ENCODE data around the gene SCYGR4. TPM values are rescaled to one million over a fixed set of nuclear protein-coding genes. Genes with fewer than 3 reads are reported as not detected.

The SCYGR4 gene, protein sequence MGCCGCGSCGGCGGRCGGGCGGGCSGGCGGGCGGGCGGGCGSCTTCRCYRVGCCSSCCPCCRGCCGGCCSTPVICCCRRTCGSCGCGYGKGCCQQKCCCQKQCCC
- total RNA-seq: not detected
- polyA plus RNA-seq (ENCODE audit: insufficient read depth in 1 of 8, insufficient read length in 8 of 8, low replicate concordance in 1 of 8): not detected
- long read RNA-seq, donor 1: 0 reads
- long read RNA-seq, donor 2: 0 reads
- long read RNA-seq, donor 3: 0 reads
- long read RNA-seq, donor 4: 0 reads
- long read RNA-seq, donor 5: 0 reads
- long read RNA-seq, donor 6: 0 reads
- long read RNA-seq, donor 7, partial matches to known transcripts: 0 of 1 reads
- long read RNA-seq, donor 7, other reads (novel, unspliced or antisense): 0 of 1 reads
- long read RNA-seq, donor 8: 0 reads
- long read RNA-seq, donor 9: 0 reads
- long read RNA-seq, donor 10: 0 reads
- long read RNA-seq, donor 11: 0 reads

DNA sequence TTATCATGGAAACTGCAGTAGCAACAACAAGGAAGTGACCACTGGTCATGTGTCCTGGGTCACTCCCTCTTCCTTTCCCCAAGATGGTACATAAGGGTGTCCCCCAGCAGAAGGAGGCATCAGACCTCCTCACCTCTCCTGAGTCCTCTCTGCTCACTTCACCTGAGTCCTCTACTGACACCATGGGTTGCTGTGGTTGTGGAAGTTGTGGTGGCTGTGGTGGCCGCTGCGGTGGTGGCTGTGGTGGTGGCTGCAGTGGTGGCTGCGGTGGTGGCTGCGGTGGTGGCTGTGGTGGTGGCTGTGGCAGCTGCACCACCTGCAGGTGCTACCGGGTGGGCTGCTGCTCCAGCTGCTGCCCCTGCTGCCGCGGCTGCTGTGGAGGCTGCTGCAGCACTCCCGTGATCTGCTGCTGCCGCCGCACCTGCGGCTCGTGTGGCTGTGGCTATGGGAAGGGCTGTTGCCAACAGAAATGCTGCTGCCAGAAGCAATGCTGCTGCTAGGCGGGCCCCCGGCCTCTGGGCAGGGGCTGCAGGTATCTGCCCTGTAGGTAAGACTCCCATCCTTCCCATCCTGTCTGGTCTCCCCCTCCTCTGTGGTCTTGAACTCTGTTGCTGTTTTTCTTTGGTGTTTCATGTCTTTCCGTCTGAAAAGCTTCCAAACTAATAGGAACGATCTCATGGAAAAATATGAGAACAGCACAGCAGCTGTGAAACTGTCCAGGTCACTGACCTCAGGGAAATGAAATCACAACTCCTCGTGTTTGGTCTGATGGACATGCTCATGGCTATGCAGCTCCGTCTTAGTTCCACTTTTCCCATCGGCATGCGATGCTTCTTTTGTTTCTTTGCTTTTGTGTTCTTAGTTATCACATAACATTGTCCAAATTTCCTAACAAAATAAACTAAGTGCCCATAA, at the start of gene SCYGR4:
SCYGR4 (plus strand) TSS at position 183 of the 915 bp plus-strand sequence; CDS start at position 183, 0 bp downstream.
- no peak within 1 kb of the TSS for H3K27ac ChIP-seq (ENCODE audit: low read length)
- H3K36me3 ChIP-seq (ENCODE audit: control insufficient read depth, insufficient read depth, low read length): no peaks in the 10 kb centered on the region
- H3K27me3 ChIP-seq (ENCODE audit: control insufficient read depth, insufficient read depth, low read length): no peaks in the 10 kb centered on the region
- H3K4me1 ChIP-seq (ENCODE audit: control insufficient read depth, insufficient read depth, low read length): no peaks in the 10 kb centered on the region
- no peak within 1 kb of the TSS for H3K4me3 ChIP-seq (ENCODE audit: low read length)
- 58% methylated on average over 8 of the region's 20 CpGs for WGBS (ENCODE audit: insufficient coverage)
- no peaks in the 10 kb centered on the region for H3K9me3 ChIP-seq (replicated peaks; ENCODE audit: control insufficient read depth, low read depth, low read length)
- DNase-seq: peak; percentile 50

DNA sequence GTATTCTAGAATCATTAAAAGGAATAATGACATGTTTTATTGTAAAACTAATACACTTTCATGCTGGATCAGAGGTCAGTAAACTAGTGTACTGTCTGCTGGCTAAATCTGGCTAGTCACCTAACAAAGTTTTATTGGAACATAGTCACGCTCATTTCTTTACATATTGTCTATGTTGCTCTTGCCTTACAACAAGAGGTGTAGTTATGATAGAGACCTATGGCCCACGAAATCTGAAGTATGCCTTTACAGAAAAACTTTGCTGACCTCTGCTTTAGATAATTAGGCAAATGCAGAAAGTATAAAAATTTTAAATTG, 48.5 kb upstream of the SCYGR4 start:
- Histone ChIP-seq H3K4me1 (ENCODE audit: control insufficient read depth, insufficient read depth, low read length) (no peaks in the 10 kb centered on the region), H3K27me3 (ENCODE audit: control insufficient read depth, insufficient read depth, low read length) (no peaks in the 10 kb centered on the region), H3K4me3 (ENCODE audit: low read length) (no peak overlapping the region), H3K36me3 (ENCODE audit: control insufficient read depth, insufficient read depth, low read length) (no peaks in the 10 kb centered on the region), H3K27ac (ENCODE audit: low read length) (no peak overlapping the region), H3K9me3 (replicated peaks; ENCODE audit: control insufficient read depth, low read depth, low read length) (no peaks in the 10 kb centered on the region)
- DNase-seq: no peak
- WGBS (ENCODE audit: insufficient coverage): no CpG with 5 or more reads among the region's 2 CpGs

DNA sequence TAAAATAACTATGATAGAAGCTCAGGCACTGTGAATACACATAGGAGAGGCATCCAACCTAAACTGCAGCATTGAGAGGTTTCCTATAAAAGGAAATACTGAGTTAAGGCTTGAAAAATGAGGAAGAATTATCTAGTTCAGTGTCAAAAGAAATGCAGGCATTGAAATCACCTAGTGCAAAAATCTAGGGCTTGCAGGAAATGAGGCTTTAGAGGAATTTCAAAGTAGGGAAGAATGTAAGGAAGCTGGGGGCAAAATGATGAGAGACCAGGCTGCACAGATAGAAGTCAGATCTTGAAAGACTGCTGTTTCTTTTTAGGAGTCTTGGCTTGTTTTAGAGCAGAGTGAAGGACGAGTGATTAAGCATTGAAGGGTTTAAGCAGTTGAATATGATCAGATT, 46.7 kb upstream of the SCYGR4 start:
- no peak for DNase-seq
- Histone ChIP-seq H3K4me1 (ENCODE audit: control insufficient read depth, insufficient read depth, low read length) (no peaks in the 10 kb centered on the region), H3K27me3 (ENCODE audit: control insufficient read depth, insufficient read depth, low read length) (no peaks in the 10 kb centered on the region), H3K36me3 (ENCODE audit: control insufficient read depth, insufficient read depth, low read length) (no peaks in the 10 kb centered on the region), H3K4me3 (ENCODE audit: low read length) (no peak overlapping the region), H3K9me3 (replicated peaks; ENCODE audit: control insufficient read depth, low read depth, low read length) (no peaks in the 10 kb centered on the region), H3K27ac (ENCODE audit: low read length) (no peak overlapping the region)
- 50% methylated on average over 1 of the region's 1 CpG for WGBS (ENCODE audit: insufficient coverage)

DNA sequence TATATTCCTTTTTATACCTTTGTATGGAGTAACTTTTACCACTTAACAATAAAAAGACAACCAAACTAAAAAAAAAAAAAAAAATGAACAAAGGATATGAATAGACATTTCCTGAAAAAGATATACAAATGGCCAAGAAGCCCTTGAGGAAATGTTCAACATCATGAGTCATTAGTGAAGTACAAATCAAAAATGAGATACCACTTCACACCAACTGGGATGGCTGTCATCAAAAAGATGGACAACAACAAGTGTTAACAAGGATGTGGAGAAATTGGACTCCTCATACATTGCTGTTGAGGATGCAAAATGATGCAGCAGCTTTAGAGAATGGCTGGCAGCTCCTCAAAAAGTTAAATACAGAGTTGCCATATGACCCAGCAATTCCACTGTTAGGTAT, 41.2 kb upstream of the SCYGR4 start:
- no peaks in the 10 kb centered on the region for H3K27me3 ChIP-seq (ENCODE audit: control insufficient read depth, insufficient read depth, low read length)

DNA sequence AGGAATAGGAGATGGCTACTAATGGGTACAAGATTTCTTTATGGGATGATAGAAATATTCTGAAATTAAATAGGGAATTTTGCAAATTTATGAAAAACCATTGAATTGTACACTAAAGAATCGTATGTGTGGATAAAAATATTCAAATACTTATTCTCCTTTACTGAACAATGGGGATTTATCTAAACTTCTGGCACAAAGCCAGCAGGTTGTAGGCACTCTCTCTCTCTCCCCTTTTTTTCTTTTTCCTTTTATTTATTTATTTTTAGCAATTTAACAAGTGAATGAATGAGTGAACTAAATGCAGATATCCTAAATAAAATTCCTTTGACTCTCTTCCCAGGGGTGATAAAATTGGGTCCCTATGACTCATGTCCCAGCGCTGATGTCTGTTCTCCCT, 40.5 kb upstream of the SCYGR4 start:
- H3K36me3 ChIP-seq (ENCODE audit: control insufficient read depth, insufficient read depth, low read length): no peaks in the 10 kb centered on the region
- no CpG with 5 or more reads among the region's 2 CpGs for WGBS (ENCODE audit: insufficient coverage)
- H3K4me3 ChIP-seq (ENCODE audit: low read length): no peak overlapping the region
- no peaks in the 10 kb centered on the region for H3K4me1 ChIP-seq (ENCODE audit: control insufficient read depth, insufficient read depth, low read length)
- no peak for DNase-seq
- H3K27me3 ChIP-seq (ENCODE audit: control insufficient read depth, insufficient read depth, low read length): no peaks in the 10 kb centered on the region
- no peak overlapping the region for H3K27ac ChIP-seq (ENCODE audit: low read length)
- H3K9me3 ChIP-seq (replicated peaks; ENCODE audit: control insufficient read depth, low read depth, low read length): no peaks in the 10 kb centered on the region

More for the DNA sequence above, 41.2 kb upstream of the SCYGR4 start:
- Histone ChIP-seq H3K9me3 (replicated peaks; ENCODE audit: control insufficient read depth, low read depth, low read length) (no peaks in the 10 kb centered on the region), H3K36me3 (ENCODE audit: control insufficient read depth, insufficient read depth, low read length) (no peaks in the 10 kb centered on the region), H3K4me1 (ENCODE audit: control insufficient read depth, insufficient read depth, low read length) (no peaks in the 10 kb centered on the region), H3K4me3 (ENCODE audit: low read length) (no peak overlapping the region), H3K27ac (ENCODE audit: low read length) (no peak overlapping the region)
- DNase-seq: no peak

DNA sequence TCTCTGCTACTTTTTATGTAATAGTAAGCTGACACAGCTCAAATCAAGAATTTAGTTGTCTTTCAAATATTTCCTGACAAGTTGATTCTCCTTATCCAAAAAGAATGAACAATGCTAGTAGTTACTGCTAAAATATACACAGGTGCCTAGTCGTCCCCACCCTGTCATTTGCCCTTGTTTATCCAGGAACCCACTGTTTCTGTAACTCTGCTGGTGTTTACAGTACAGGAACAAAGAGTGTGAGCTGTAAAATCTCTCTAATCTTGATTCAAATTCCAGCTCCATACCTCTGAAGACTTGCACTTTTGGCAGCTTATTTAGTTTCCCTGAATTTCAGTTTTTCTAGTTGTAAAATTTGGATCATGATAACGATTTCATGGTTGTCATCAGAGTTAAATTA, 39.7 kb upstream of the SCYGR4 start:
- Histone ChIP-seq H3K9me3 (replicated peaks; ENCODE audit: control insufficient read depth, low read depth, low read length) (peaks cover 4% of the 10 kb centered on the region), H3K4me3 (ENCODE audit: low read length) (no peak overlapping the region), H3K4me1 (ENCODE audit: control insufficient read depth, insufficient read depth, low read length) (no peaks in the 10 kb centered on the region), H3K27ac (ENCODE audit: low read length) (no peak overlapping the region), H3K27me3 (ENCODE audit: control insufficient read depth, insufficient read depth, low read length) (no peaks in the 10 kb centered on the region), H3K36me3 (ENCODE audit: control insufficient read depth, insufficient read depth, low read length) (no peaks in the 10 kb centered on the region)
- DNase-seq: no peak
- WGBS (ENCODE audit: insufficient coverage): no CpG with 5 or more reads among the region's 2 CpGs

DNA sequence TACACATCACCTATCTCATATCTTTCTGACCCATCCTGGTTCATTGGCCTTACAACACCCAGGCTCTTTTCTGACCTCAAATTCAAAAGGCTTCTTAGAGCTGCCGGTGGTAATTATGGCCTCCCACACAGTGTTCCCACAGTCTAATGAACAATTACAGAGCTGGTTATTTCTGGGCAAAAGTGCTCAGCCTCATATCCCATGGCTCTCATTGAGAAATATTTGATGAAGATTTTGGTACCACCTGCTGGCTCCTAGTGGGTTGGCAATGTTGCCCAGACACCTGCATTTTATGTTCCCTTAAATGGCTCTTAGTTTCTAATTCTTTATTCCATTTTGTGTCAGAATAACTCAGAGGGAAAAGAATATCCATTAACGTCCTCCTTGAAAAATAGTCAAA, 38.7 kb upstream of the SCYGR4 start:
- H3K4me1 ChIP-seq (ENCODE audit: control insufficient read depth, insufficient read depth, low read length): no peaks in the 10 kb centered on the region
- no peak overlapping the region for H3K4me3 ChIP-seq (ENCODE audit: low read length)
- H3K27me3 ChIP-seq (ENCODE audit: control insufficient read depth, insufficient read depth, low read length): no peaks in the 10 kb centered on the region
- no peaks in the 10 kb centered on the region for H3K36me3 ChIP-seq (ENCODE audit: control insufficient read depth, insufficient read depth, low read length)
- no peak for DNase-seq
- no CpG with 5 or more reads among the region's 2 CpGs for WGBS (ENCODE audit: insufficient coverage)
- H3K9me3 ChIP-seq (replicated peaks; ENCODE audit: control insufficient read depth, low read depth, low read length): peaks cover 9% of the 10 kb centered on the region
- H3K27ac ChIP-seq (ENCODE audit: low read length): no peak overlapping the region

DNA sequence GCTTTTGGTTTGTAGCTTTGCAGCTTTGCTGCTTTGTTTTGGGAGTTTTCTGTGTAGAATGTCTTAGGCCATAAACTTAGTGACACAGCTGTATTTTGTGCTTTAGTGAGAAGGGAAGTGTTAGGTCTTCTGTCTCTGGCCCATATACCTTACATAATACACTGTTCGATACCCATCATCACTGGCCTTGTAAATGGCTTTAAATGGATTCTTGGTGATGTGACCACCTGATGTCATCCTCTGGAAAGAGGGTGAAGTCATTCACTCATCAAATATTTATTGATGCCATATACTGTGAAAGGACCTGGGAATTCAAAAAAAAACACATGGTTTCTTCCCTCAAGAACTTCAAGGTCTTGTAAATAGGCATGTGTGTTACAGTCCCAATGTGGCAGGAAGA, 37.5 kb upstream of the SCYGR4 start:
- H3K27ac ChIP-seq (ENCODE audit: low read length): no peak overlapping the region
- H3K4me1 ChIP-seq (ENCODE audit: control insufficient read depth, insufficient read depth, low read length): no peaks in the 10 kb centered on the region
- WGBS (ENCODE audit: insufficient coverage): no CpG with 5 or more reads among the region's 1 CpG

DNA sequence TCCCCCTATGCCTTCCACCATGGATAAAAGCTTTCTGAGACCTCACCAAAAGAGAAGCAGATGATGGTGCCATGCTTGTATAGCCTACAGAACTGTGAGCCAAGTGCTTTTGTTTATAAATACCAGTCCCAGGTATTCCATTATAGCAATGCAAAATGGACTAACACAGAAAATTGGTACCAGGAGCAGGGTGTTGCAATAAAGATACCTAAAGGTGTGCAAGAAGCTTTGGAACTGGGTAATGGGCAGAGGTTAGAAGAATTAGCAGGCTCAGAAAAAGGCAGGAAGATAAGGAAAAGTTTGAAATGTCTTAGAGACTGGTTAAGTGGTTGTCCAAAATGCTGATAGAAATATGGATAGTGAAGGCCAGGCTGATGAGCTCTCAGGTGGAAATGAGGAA, 34.9 kb upstream of the SCYGR4 start:
- no peaks in the 10 kb centered on the region for H3K27me3 ChIP-seq (ENCODE audit: control insufficient read depth, insufficient read depth, low read length)
- no peak overlapping the region for H3K4me3 ChIP-seq (ENCODE audit: low read length)
- no peak for DNase-seq
- no peaks in the 10 kb centered on the region for H3K36me3 ChIP-seq (ENCODE audit: control insufficient read depth, insufficient read depth, low read length)
- H3K9me3 ChIP-seq (replicated peaks; ENCODE audit: control insufficient read depth, low read depth, low read length): peaks cover 9% of the 10 kb centered on the region
- H3K27ac ChIP-seq (ENCODE audit: low read length): no peak overlapping the region
- no peaks in the 10 kb centered on the region for H3K4me1 ChIP-seq (ENCODE audit: control insufficient read depth, insufficient read depth, low read length)

More for the DNA sequence above, 37.5 kb upstream of the SCYGR4 start:
- DNase-seq: no peak
- Histone ChIP-seq H3K27me3 (ENCODE audit: control insufficient read depth, insufficient read depth, low read length) (no peaks in the 10 kb centered on the region), H3K36me3 (ENCODE audit: control insufficient read depth, insufficient read depth, low read length) (no peaks in the 10 kb centered on the region), H3K9me3 (replicated peaks; ENCODE audit: control insufficient read depth, low read depth, low read length) (peaks cover 9% of the 10 kb centered on the region), H3K4me3 (ENCODE audit: low read length) (no peak overlapping the region)

DNA sequence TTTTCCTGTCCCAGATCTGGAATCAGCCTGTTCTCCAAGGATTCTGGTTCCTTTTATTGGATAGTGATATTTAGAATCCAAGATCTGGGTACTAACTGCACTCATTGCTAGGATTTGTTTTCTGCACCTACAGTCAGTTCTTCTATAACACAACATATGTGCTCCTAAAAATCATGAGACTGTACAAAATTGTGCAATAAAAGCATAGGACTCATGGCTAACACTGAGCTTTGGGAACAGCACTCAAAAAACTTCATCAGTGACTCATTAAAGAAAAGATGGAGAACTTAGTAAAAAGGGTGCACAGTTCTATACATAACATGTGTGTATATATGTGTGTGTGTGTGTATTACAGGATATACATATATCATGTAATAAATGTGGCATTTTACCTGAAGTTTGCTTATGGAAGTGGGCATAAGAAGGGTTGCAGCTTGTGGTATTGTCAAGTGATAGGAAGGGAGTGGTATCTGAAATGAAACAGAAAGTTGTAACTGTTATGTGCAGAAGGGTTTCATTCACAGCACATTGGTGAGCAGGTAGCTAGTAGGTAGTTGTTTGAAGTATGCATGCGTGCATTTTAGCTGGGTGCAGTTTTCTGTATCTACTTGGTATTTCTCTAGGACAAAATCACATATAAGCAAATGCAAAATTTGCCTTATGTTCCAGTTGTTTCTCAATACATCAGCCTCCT, 24.5 kb upstream of the SCYGR4 start:
- Histone ChIP-seq H3K9me3 (replicated peaks; ENCODE audit: control insufficient read depth, low read depth, low read length) (no peaks in the 10 kb centered on the region), H3K27ac (ENCODE audit: low read length) (no peak overlapping the region), H3K27me3 (ENCODE audit: control insufficient read depth, insufficient read depth, low read length) (no peaks in the 10 kb centered on the region), H3K4me1 (ENCODE audit: control insufficient read depth, insufficient read depth, low read length) (no peaks in the 10 kb centered on the region), H3K36me3 (ENCODE audit: control insufficient read depth, insufficient read depth, low read length) (no peaks in the 10 kb centered on the region), H3K4me3 (ENCODE audit: low read length) (no peak overlapping the region)
- WGBS (ENCODE audit: insufficient coverage): no CpG with 5 or more reads among the region's 1 CpG
- DNase-seq: no peak
